Panc1 (cell line): ENCODE measurements around the gene SPRED2. TPM values are rescaled to one million over a fixed set of nuclear protein-coding genes. Genes with fewer than 3 reads are reported as not detected.

ENCODE experiments used
- ATAC-seq: fragments of 200-7000 bp; cut with Tn5 transposase; 2 replicates; pipeline ENCODE4 v1.9.1; 2020; ENCODE audit warnings: mild to moderate bottlenecking, moderate library complexity
- BruUV-seq: library from RNA; stranded (reverse); fragments of 400-500 nt; replicated peaks from 2 replicates; lab custom pipeline; 2021; lab: Mats Ljungman, UMichigan
- CTCF ChIA-PET: fragments of 300-600 bp; sonication (Branson Sonifier 250); formaldehyde crosslinking; loops from one replicate; lab custom pipeline; 2022; ENCODE audit warnings: antibody characterized with exemption; lab: Charles Lee
- POLR2A ChIA-PET: fragments of 300-600 bp; sonication (Branson Sonifier 250); formaldehyde crosslinking; loops from one replicate; lab custom pipeline; 2022; ENCODE audit warnings: antibody characterized with exemption; lab: Charles Lee
- DNase-seq: peaks from one replicate; pipeline ENCODE4 v3.0.0-alpha.2; 2010; ENCODE audit warnings: low read depth, low spot score
- H3K27ac ChIP-seq: 2 replicates; pipeline ENCODE4 v1.5.1; 2011; ENCODE audit warnings: mild to moderate bottlenecking, low read length, inconsistent platforms
- H3K27me3 ChIP-seq: fragments of 200-500 bp; sonication (Bioruptor generic); 2 replicates; pipeline ENCODE4 v1.6.0; 2014; ENCODE audit warnings: low read length, inconsistent platforms; ENCODE audit not compliant: control insufficient read depth, insufficient read depth
- H3K36me3 ChIP-seq: fragments of 200-500 bp; sonication (Bioruptor generic); 2 replicates; pipeline ENCODE4 v1.5.1; 2014; ENCODE audit warnings: inconsistent platforms, mild to moderate bottlenecking, low read length, moderate library complexity; ENCODE audit not compliant: control insufficient read depth, insufficient read depth
- H3K4me1 ChIP-seq: 2 replicates; pipeline ENCODE4 v1.5.1; 2011; ENCODE audit warnings: inconsistent platforms, mild to moderate bottlenecking, low read length, moderate library complexity; ENCODE audit not compliant: control insufficient read depth, insufficient read depth
- H3K4me3 ChIP-seq, 2 experiments: 2 replicates each; pipeline ENCODE4 v1.5.1; 2011 to 2012; ENCODE audit warnings: low read depth in 2 of 2, low read length in 2 of 2, mild to moderate bottlenecking in 2 of 2, inconsistent platforms in 1 of 2, moderate library complexity in 1 of 2
- H3K9me3 ChIP-seq: fragments of 200-500 bp; sonication (Bioruptor generic); 2 replicates; pipeline ENCODE4 v1.5.1; 2014; ENCODE audit warnings: low read depth, mild to moderate bottlenecking, inconsistent platforms, low read length, moderate library complexity; ENCODE audit not compliant: control insufficient read depth, insufficient read depth
- POLR2AphosphoS5 ChIP-seq: IDR thresholded peaks from 2 replicates; pipeline ENCODE4 v1.6.1; 2012; ENCODE audit warnings: mild to moderate bottlenecking, low read depth, low read length, moderate library complexity
- SIN3A ChIP-seq: IDR thresholded peaks from 2 replicates; pipeline ENCODE4 v1.6.1; 2012; ENCODE audit warnings: low read depth, mild to moderate bottlenecking, low read length, moderate library complexity, borderline replicate concordance; ENCODE audit not compliant: insufficient read depth
- TCF7L2 ChIP-seq: IDR thresholded peaks from 2 replicates; pipeline ENCODE4 v1.6.1; 2011; ENCODE audit warnings: mild to moderate bottlenecking, low read depth, low read length, inconsistent platforms
- in situ Hi-C: cut with HindIII; loops from 2 replicates; pipeline ENCODE4 v1.10.0; 2016; ENCODE audit warnings: low sequenced_read_pairs, low pct_unique_long_range_greater_than_20kb
- intact Hi-C: fragments of 100-400 bp; cut with micrococcal nuclease; formaldehyde crosslinking; loops from one replicate; pipeline ENCODE4 v1.10.0; 2022; ENCODE audit not compliant: unreplicated experiment
- total RNA-seq: library from RNA; stranded (reverse); gene quantifications from one replicate; pipeline ENCODE4 v1.2.1, GENCODE V29; 2021; ENCODE audit not compliant: unreplicated experiment
- TF ChIP-seq, protein P1 (sequence below): fragments of 450-650 bp; IDR thresholded peaks from 2 replicates; pipeline ENCODE4 v1.5.1; 2017; ENCODE audit warnings: mild to moderate bottlenecking
- TF ChIP-seq, protein P2 (sequence below), 2 experiments: IDR thresholded peaks; 2 replicates each; pipeline ENCODE4 v1.6.1; 2011 to 2012; ENCODE audit warnings: low read depth in 2 of 2, control low read depth in 1 of 2, low read length in 1 of 2, mild to moderate bottlenecking in 1 of 2, moderate library complexity in 1 of 2; ENCODE audit not compliant: insufficient read depth in 1 of 2

The SPRED2 gene
- total RNA-seq, 1 experiment from 2014 or later: 60.1 TPM

DNA sequence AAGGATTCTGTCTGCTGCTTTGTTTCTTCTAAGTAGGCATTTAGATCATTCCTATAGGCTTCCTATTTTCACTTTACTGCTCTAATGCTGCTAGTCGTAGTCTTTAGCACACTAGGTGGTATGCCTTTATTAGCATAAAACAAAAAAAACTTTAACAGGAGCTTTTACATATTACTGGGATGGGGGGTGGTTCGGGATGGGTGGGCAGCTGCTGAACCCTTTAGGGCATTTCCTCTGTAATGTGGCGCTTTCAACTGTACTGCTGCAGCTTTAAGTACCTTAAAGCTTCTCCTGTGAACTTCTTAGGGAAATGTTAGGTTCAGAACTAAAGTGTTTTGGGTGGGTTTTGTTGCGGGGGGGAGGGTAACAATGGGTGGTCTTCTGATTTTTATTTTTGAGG lies 163.4 kb downstream of the SPRED2 start:
- Histone ChIP-seq H3K27ac (no peak overlapping the region), H3K4me1 (peaks cover 17% of the 10 kb centered on the region), H3K36me3 (peaks cover 46% of the 10 kb centered on the region), H3K9me3 (no peaks in the 10 kb centered on the region), H3K27me3 (no peaks in the 10 kb centered on the region), H3K4me3 (no peak overlapping the region)
- TF ChIP-seq, protein P1, sequence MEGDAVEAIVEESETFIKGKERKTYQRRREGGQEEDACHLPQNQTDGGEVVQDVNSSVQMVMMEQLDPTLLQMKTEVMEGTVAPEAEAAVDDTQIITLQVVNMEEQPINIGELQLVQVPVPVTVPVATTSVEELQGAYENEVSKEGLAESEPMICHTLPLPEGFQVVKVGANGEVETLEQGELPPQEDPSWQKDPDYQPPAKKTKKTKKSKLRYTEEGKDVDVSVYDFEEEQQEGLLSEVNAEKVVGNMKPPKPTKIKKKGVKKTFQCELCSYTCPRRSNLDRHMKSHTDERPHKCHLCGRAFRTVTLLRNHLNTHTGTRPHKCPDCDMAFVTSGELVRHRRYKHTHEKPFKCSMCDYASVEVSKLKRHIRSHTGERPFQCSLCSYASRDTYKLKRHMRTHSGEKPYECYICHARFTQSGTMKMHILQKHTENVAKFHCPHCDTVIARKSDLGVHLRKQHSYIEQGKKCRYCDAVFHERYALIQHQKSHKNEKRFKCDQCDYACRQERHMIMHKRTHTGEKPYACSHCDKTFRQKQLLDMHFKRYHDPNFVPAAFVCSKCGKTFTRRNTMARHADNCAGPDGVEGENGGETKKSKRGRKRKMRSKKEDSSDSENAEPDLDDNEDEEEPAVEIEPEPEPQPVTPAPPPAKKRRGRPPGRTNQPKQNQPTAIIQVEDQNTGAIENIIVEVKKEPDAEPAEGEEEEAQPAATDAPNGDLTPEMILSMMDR: no peak
- no peak for TF ChIP-seq POLR2AphosphoS5
- TF ChIP-seq, protein P2, sequence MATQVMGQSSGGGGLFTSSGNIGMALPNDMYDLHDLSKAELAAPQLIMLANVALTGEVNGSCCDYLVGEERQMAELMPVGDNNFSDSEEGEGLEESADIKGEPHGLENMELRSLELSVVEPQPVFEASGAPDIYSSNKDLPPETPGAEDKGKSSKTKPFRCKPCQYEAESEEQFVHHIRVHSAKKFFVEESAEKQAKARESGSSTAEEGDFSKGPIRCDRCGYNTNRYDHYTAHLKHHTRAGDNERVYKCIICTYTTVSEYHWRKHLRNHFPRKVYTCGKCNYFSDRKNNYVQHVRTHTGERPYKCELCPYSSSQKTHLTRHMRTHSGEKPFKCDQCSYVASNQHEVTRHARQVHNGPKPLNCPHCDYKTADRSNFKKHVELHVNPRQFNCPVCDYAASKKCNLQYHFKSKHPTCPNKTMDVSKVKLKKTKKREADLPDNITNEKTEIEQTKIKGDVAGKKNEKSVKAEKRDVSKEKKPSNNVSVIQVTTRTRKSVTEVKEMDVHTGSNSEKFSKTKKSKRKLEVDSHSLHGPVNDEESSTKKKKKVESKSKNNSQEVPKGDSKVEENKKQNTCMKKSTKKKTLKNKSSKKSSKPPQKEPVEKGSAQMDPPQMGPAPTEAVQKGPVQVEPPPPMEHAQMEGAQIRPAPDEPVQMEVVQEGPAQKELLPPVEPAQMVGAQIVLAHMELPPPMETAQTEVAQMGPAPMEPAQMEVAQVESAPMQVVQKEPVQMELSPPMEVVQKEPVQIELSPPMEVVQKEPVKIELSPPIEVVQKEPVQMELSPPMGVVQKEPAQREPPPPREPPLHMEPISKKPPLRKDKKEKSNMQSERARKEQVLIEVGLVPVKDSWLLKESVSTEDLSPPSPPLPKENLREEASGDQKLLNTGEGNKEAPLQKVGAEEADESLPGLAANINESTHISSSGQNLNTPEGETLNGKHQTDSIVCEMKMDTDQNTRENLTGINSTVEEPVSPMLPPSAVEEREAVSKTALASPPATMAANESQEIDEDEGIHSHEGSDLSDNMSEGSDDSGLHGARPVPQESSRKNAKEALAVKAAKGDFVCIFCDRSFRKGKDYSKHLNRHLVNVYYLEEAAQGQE (IDR thresholded peaks at IDR 0.05; ENCODE audit: insufficient read depth in 1 of 2, low read depth in 2 of 2, low read length in 1 of 2): no peak
- no peak for TF ChIP-seq TCF7L2
- no peak for TF ChIP-seq SIN3A
- BruUV-seq: no TSS peak
- intact Hi-C loops (loop anchor here (5.0 kb wide), 1 partner anchor 283 kb away; no protein-coding TSS in a partner anchor), in situ Hi-C loops (no loop called here)
- DNase-seq (no peak), ATAC-seq (no peak)
- ChIA-PET CTCF (no interaction called here), POLR2A (interaction anchor here (0.6 kb wide), 1 partner anchor 230 kb away, joined by 4 read pairs; no protein-coding TSS in a partner anchor)

DNA sequence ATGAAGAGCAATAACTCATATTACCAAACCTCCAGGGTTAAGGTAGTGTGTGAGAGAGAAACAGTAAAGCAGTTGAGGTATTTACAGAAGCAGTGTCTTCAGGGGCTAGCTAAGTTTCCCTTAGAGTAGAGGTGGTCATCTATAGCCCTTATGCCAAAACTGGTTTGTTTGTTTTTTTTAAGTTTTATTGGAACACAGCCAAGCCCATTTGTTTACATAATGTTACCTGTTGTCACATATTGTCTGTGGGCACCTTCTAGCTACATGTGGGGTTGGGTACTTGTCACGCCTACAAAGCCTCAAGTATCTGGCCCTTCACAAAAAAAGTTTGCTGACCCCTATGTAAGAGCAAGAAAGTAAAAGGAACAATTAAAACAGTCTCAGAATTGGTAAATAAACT lies 165.4 kb downstream of the SPRED2 start:
- ATAC-seq: no peak; the same call in 1 of the 2 replicates
- Histone ChIP-seq H3K36me3 (peaks cover 41% of the 10 kb centered on the region), H3K9me3 (no peaks in the 10 kb centered on the region), H3K4me3 (no peak overlapping the region), H3K4me1 (peaks cover 17% of the 10 kb centered on the region), H3K27me3 (no peaks in the 10 kb centered on the region), H3K27ac (no peak overlapping the region)
- CTCF ChIA-PET: no interaction called here
- no TSS peak for BruUV-seq
- POLR2A ChIA-PET: no interaction called here
- DNase-seq: no peak
- intact Hi-C loops: loop anchor here (2.0 to 5.0 kb wide), 2 partner anchors 164 to 285 kb away; no protein-coding TSS in a partner anchor
- TF ChIP-seq SIN3A: no peak
- TF ChIP-seq, protein P1: no peak
- TF ChIP-seq TCF7L2: no peak
- TF ChIP-seq, protein P2 (IDR thresholded peaks at IDR 0.05; ENCODE audit: insufficient read depth in 1 of 2, low read depth in 2 of 2, low read length in 1 of 2): no peak
- no peak for TF ChIP-seq POLR2AphosphoS5
- in situ Hi-C loops: no loop called here
